CD4-positive, alpha-beta memory T cell (primary cell): ENCODE results near the gene DYRK3. TPM values are rescaled to one million over a fixed set of nuclear protein-coding genes. Genes with fewer than 3 reads are reported as not detected.
A peak's percentile ranks its signal among the peaks of the same experiment; 100 is the strongest.
"Not testable (repeated sequence)": the region's sequence is repeated elsewhere in the genome, so short reads cannot be mapped to it uniquely, and the experiment has no call there.

Experiments used
- CTCF ChIA-PET: fragments of 350-600 bp; sonication (Branson Sonifier 250); formaldehyde crosslinking; loops from one replicate; lab custom pipeline; 2021; ENCODE audit warnings: inconsistent platforms; ENCODE audit not compliant: partially characterized antibody; lab: Charles Lee
- POLR2A ChIA-PET: fragments of 350-600 bp; sonication (Branson Sonifier 250); formaldehyde crosslinking; loops from one replicate; lab custom pipeline; 2021; ENCODE audit not compliant: partially characterized antibody; lab: Charles Lee
- DNase-seq, 5 donors: peaks; one replicate each; pipeline versions ENCODE4 v3.0.0 to v3.0.0-alpha.2; 2020 to 2022; ENCODE audit warnings: mixed read lengths in 1 of 5
- H3K27ac ChIP-seq: one replicate; pipeline ENCODE4 v1.7.0; 2013; ENCODE audit warnings: low read depth, low read length
- H3K27me3 ChIP-seq: 2 replicates; pipeline ENCODE4 v1.7.0; 2013; ENCODE audit warnings: mild to moderate bottlenecking, low read length, moderate library complexity; ENCODE audit not compliant: insufficient read depth
- H3K36me3 ChIP-seq: 2 replicates; pipeline ENCODE4 v1.7.0; 2013; ENCODE audit warnings: mild to moderate bottlenecking, low read length, moderate library complexity; ENCODE audit not compliant: insufficient read depth
- H3K4me1 ChIP-seq: 2 replicates; pipeline ENCODE4 v1.7.0; 2013; ENCODE audit warnings: mild to moderate bottlenecking, low read length, moderate library complexity; ENCODE audit not compliant: insufficient read depth
- H3K4me3 ChIP-seq, 2 donors: one replicate each; pipeline ENCODE4 v1.7.0; 2013; ENCODE audit warnings: low read length in 2 of 2, mild to moderate bottlenecking in 1 of 2
- H3K9me3 ChIP-seq, 2 donors: one replicate each; pipeline ENCODE4 v1.7.0; 2013; ENCODE audit warnings: low read length in 2 of 2, control low read depth in 1 of 2; ENCODE audit not compliant: control insufficient read depth in 1 of 2
- H3K27ac Mint-ChIP-seq, 7 donors: one replicate each; pipeline ENCODE4 v1.8.0; 2020 to 2021; ENCODE audit warnings: mixed read lengths in 7 of 7, mild to moderate bottlenecking in 6 of 7, inconsistent platforms in 3 of 7, moderate library complexity in 3 of 7
- H3K27me3 Mint-ChIP-seq, 2 donors: one replicate each; pipeline ENCODE4 v1.8.0; 2020 to 2021; ENCODE audit warnings: mixed read lengths in 2 of 2
- H3K36me3 Mint-ChIP-seq, 2 donors: one replicate each; pipeline ENCODE4 v1.8.0; 2020 to 2021; ENCODE audit warnings: mixed read lengths in 2 of 2, inconsistent platforms in 1 of 2, mild to moderate bottlenecking in 1 of 2
- H3K4me1 Mint-ChIP-seq, 4 donors: one replicate each; pipeline ENCODE4 v1.8.0; 2020 to 2021; ENCODE audit warnings: mixed read lengths in 4 of 4, mild to moderate bottlenecking in 1 of 4
- H3K4me3 Mint-ChIP-seq, 8 donors: one replicate each; pipeline ENCODE4 v1.8.0; 2020 to 2021; ENCODE audit warnings: mixed read lengths in 8 of 8, mild to moderate bottlenecking in 7 of 8, moderate library complexity in 6 of 8, inconsistent platforms in 3 of 8
- H3K9me3 Mint-ChIP-seq, 8 donors: one replicate each; pipeline ENCODE4 v1.8.0; 2020 to 2021; ENCODE audit warnings: mixed read lengths in 8 of 8, mild to moderate bottlenecking in 5 of 8, inconsistent platforms in 3 of 8, moderate library complexity in 1 of 8
- intact Hi-C: fragments of 100-400 bp; cut with micrococcal nuclease; formaldehyde crosslinking; loops from one replicate; pipeline ENCODE4 v1.15.1; 2023
- polyA plus RNA-seq, 2 donors: library from polyadenylated mRNA; unstranded; fragments of 300-500 nt; fragmentation: Illumina TruSeq; gene quantifications; one replicate each; pipeline ENCODE4 v1.2.3, GENCODE V29; 2021
- total RNA-seq, 2 experiments: library from RNA; stranded (reverse); gene quantifications; one replicate each; pipeline ENCODE4 v1.2.3, GENCODE V29; 2021

Gene DYRK3
- total and polyA plus RNA-seq, 4 experiments from 2014 or later, result 0.22 to 1.2 (median 0.78) TPM; not detected in 1

GRCh38 chr1:206636671-206637070, 1.3 kb downstream of the DYRK3 start:
- CTCF ChIA-PET, result interaction anchor here (0.9 to 5.4 kb wide), 5 partner anchors 10 to 91 kb away, joined by 3 to 30 read pairs (median 9); partner anchors contain the start of gene EIF2D
- Mint-ChIP-seq H3K27me3 (peaks cover 4 to 5% of the 10 kb centered on the region in 2 donors), H3K9me3 (no peaks in the 10 kb centered on the region), H3K36me3 (no peaks in the 10 kb centered on the region), H3K4me1 (peaks cover 8 to 26% (median 13%) of the 10 kb centered on the region in 4 donors), H3K4me3 (peak overlapping the region in 2 of 8 donors; percentile 14 to 33), H3K27ac (peak overlapping the region in 2 of 7 donors; percentile 2 to 5)
- H3K27me3 ChIP-seq, result no peaks in the 10 kb centered on the region
- POLR2A ChIA-PET, result interaction anchor here (2.4 kb wide), 1 partner anchor 24 kb away, joined by 19 read pairs; the partner anchor contains the start of gene EIF2D
- H3K4me1 ChIP-seq, result peaks cover 15% of the 10 kb centered on the region
- H3K9me3 ChIP-seq, result no peaks in the 10 kb centered on the region
- H3K4me3 ChIP-seq, result no peak overlapping the region
- H3K36me3 ChIP-seq, result no peaks in the 10 kb centered on the region
- H3K27ac ChIP-seq, result no peak overlapping the region
- intact Hi-C loops, result loop anchor here (10.0 kb wide), 1 partner anchor 438 kb away; no protein-coding TSS in a partner anchor
- no peak for DNase-seq

- H3K27ac ChIP-seq, result no peak overlapping the region
- H3K27ac Mint-ChIP-seq, result peak overlapping the region in 3 of 7 donors; percentile 2 to 81 (median 20)
- no peak for DNase-seq
- ChIA-PET CTCF (interaction anchor here (0.6 to 5.4 kb wide), 5 partner anchors 10 to 92 kb away, joined by 3 to 30 read pairs (median 6); partner anchors contain the start of gene EIF2D), POLR2A (no interaction called here)
- peak overlapping the region in 1 of 8 donors; percentile 0 for H3K4me3 Mint-ChIP-seq
- no peak overlapping the region for H3K4me3 ChIP-seq
- H3K36me3 Mint-ChIP-seq, result no peaks in the 10 kb centered on the region
- H3K27me3 Mint-ChIP-seq, result peaks cover 2 to 3% of the 10 kb centered on the region in 2 donors
- intact Hi-C loops, result loop anchor here (10.0 kb wide), 1 partner anchor 437 kb away; no protein-coding TSS in a partner anchor
- peaks cover 8 to 26% (median 13%) of the 10 kb centered on the region in 4 donors for H3K4me1 Mint-ChIP-seq
- H3K9me3 Mint-ChIP-seq, result no peaks in the 10 kb centered on the region
- H3K4me1 ChIP-seq, result peaks cover 15% of the 10 kb centered on the region
- no peaks in the 10 kb centered on the region for H3K9me3 ChIP-seq
- H3K27me3 ChIP-seq, result no peaks in the 10 kb centered on the region
- no peaks in the 10 kb centered on the region for H3K36me3 ChIP-seq
Measured at GRCh38 chr1:206637605-206638004, 2.3 kb downstream of the DYRK3 start.

GRCh38 chr1:206642074-206642473, 6.7 kb downstream of the DYRK3 start:
- H3K27ac Mint-ChIP-seq, H3K36me3 ChIP-seq, POLR2A ChIA-PET, H3K4me3 Mint-ChIP-seq, H3K27ac ChIP-seq, CTCF ChIA-PET, H3K4me3 ChIP-seq, H3K9me3 Mint-ChIP-seq, H3K36me3 Mint-ChIP-seq, H3K27me3 Mint-ChIP-seq, intact Hi-C loops, DNase-seq, H3K27me3 ChIP-seq, H3K4me1 ChIP-seq, H3K9me3 ChIP-seq, H3K4me1 Mint-ChIP-seq: not testable (repeated sequence)

- H3K9me3 ChIP-seq, result no peaks in the 10 kb centered on the region
- Mint-ChIP-seq H3K27me3 (no peaks in the 10 kb centered on the region), H3K4me1 (no peaks in the 10 kb centered on the region), H3K4me3 (no peak overlapping the region), H3K9me3 (no peaks in the 10 kb centered on the region), H3K27ac (peak overlapping the region in 1 of 7 donors; percentile 34), H3K36me3 (peaks cover 0 to 1% of the 10 kb centered on the region in 2 donors)
- no peaks in the 10 kb centered on the region for H3K27me3 ChIP-seq
- POLR2A ChIA-PET, result no interaction called here
- CTCF ChIA-PET, result no interaction called here
- H3K36me3 ChIP-seq, result no peaks in the 10 kb centered on the region
- no peak overlapping the region for H3K27ac ChIP-seq
- intact Hi-C loops, result no loop called here
- H3K4me3 ChIP-seq, result no peak overlapping the region
- H3K4me1 ChIP-seq, result no peaks in the 10 kb centered on the region
- no peak for DNase-seq
Measured at GRCh38 chr1:206643118-206643698, 7.9 kb downstream of the DYRK3 start.

GRCh38 chr1:206646504-206646903, 11.2 kb downstream of the DYRK3 start:
- H3K4me3 ChIP-seq, result no peak overlapping the region
- H3K36me3 Mint-ChIP-seq, result peaks cover 0 to 1% of the 10 kb centered on the region in 2 donors
- DNase-seq, result no peak
- no peaks in the 10 kb centered on the region for H3K36me3 ChIP-seq
- no peaks in the 10 kb centered on the region for H3K9me3 Mint-ChIP-seq
- H3K27ac Mint-ChIP-seq, result no peak overlapping the region
- H3K9me3 ChIP-seq, result no peaks in the 10 kb centered on the region
- intact Hi-C loops, result no loop called here
- CTCF ChIA-PET, result interaction anchor here (3.2 to 3.3 kb wide), 2 partner anchors 12 to 18 kb away, joined by 12 to 23 read pairs; partner anchors contain the start of gene DYRK3
- POLR2A ChIA-PET, result no interaction called here
- no peaks in the 10 kb centered on the region for H3K4me1 ChIP-seq
- no peak overlapping the region for H3K4me3 Mint-ChIP-seq
- no peak overlapping the region for H3K27ac ChIP-seq
- no peaks in the 10 kb centered on the region for H3K27me3 Mint-ChIP-seq
- H3K27me3 ChIP-seq, result no peaks in the 10 kb centered on the region
- no peaks in the 10 kb centered on the region for H3K4me1 Mint-ChIP-seq

GRCh38 chr1:206647224-206647623, 11.9 kb downstream of the DYRK3 start:
- H3K27ac ChIP-seq, result no peak overlapping the region
- CTCF ChIA-PET, result interaction anchor here (1.6 to 3.4 kb wide), 4 partner anchors 12 to 102 kb away, joined by 3 to 27 read pairs (median 8); partner anchors contain the start of genes DYRK3 and EIF2D
- no peaks in the 10 kb centered on the region for H3K36me3 ChIP-seq
- no peak overlapping the region for H3K27ac Mint-ChIP-seq
- no peaks in the 10 kb centered on the region for H3K9me3 ChIP-seq
- intact Hi-C loops, result no loop called here
- H3K4me1 ChIP-seq, result no peaks in the 10 kb centered on the region
- no peak overlapping the region for H3K4me3 Mint-ChIP-seq
- H3K27me3 ChIP-seq, result no peaks in the 10 kb centered on the region
- DNase-seq, result no peak
- no peaks in the 10 kb centered on the region for H3K27me3 Mint-ChIP-seq
- no peaks in the 10 kb centered on the region for H3K9me3 Mint-ChIP-seq
- no peaks in the 10 kb centered on the region for H3K4me1 Mint-ChIP-seq
- H3K4me3 ChIP-seq, result no peak overlapping the region
- peaks cover 0 to 1% of the 10 kb centered on the region in 2 donors for H3K36me3 Mint-ChIP-seq
- POLR2A ChIA-PET, result no interaction called here

- Histone ChIP-seq H3K27ac (no peak overlapping the region), H3K27me3 (no peaks in the 10 kb centered on the region), H3K4me3 (no peak overlapping the region), H3K36me3 (no peaks in the 10 kb centered on the region), H3K9me3 (no peaks in the 10 kb centered on the region), H3K4me1 (no peaks in the 10 kb centered on the region)
- ChIA-PET CTCF (interaction anchor here (0.6 to 3.4 kb wide), 6 partner anchors 10 to 104 kb away, joined by 3 to 33 read pairs (median 6); partner anchors contain the start of gene DYRK3), POLR2A (no interaction called here)
- intact Hi-C loops, result no loop called here
- DNase-seq, result no peak
- Mint-ChIP-seq H3K36me3 (peaks cover 0 to 1% of the 10 kb centered on the region in 2 donors), H3K4me3 (no peak overlapping the region), H3K4me1 (no peaks in the 10 kb centered on the region), H3K9me3 (no peaks in the 10 kb centered on the region), H3K27me3 (no peaks in the 10 kb centered on the region), H3K27ac (peak overlapping the region in 2 of 7 donors; percentile 6 to 20)
Measured at GRCh38 chr1:206649261-206649921, 14.1 kb downstream of the DYRK3 start.
